ENCODE results near the gene SIM2. TPM values are rescaled to one million over a fixed set of nuclear protein-coding genes. Genes with fewer than 3 reads are reported as not detected.

SIM2 gene
- total RNA-seq, 1 donor from 2014 or later: not detected

DNA sequence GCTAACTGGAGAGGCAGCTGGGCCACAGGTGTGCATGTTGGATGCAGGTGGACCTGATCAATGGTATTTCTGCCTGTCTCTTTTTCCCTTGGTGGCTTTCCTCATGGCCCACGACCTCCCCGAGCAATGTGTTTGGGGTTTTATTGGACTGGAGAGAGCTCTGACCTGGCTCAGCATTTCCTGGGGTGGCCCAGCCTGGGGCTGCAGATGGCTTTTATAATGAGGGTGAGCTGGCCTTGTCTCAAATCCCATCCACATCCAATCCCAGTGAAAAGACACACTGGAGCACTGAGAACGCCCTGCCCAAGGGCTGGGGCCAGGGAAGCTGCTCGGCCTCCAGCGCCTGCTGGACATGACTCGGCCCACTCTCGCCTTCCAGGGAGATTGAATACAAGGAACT lies 44.1 kb downstream of the SIM2 start:
- TF ChIP-seq, protein P1, sequence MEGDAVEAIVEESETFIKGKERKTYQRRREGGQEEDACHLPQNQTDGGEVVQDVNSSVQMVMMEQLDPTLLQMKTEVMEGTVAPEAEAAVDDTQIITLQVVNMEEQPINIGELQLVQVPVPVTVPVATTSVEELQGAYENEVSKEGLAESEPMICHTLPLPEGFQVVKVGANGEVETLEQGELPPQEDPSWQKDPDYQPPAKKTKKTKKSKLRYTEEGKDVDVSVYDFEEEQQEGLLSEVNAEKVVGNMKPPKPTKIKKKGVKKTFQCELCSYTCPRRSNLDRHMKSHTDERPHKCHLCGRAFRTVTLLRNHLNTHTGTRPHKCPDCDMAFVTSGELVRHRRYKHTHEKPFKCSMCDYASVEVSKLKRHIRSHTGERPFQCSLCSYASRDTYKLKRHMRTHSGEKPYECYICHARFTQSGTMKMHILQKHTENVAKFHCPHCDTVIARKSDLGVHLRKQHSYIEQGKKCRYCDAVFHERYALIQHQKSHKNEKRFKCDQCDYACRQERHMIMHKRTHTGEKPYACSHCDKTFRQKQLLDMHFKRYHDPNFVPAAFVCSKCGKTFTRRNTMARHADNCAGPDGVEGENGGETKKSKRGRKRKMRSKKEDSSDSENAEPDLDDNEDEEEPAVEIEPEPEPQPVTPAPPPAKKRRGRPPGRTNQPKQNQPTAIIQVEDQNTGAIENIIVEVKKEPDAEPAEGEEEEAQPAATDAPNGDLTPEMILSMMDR (IDR thresholded peaks at IDR 0.05; ENCODE audit: unreplicated experiment): no peak
- Mint-ChIP-seq H3K27ac (no peak overlapping the region), H3K27me3 (ENCODE audit: low read depth) (peaks cover 48% of the 10 kb centered on the region), H3K4me1 (peaks cover 12% of the 10 kb centered on the region), H3K9me3 (no peaks in the 10 kb centered on the region), H3K4me3 (no peak overlapping the region), H3K36me3 (no peaks in the 10 kb centered on the region)
- DNase-seq (ENCODE audit: low spot score in 2 of 2, unreplicated experiment in 2 of 2): no peak

DNA sequence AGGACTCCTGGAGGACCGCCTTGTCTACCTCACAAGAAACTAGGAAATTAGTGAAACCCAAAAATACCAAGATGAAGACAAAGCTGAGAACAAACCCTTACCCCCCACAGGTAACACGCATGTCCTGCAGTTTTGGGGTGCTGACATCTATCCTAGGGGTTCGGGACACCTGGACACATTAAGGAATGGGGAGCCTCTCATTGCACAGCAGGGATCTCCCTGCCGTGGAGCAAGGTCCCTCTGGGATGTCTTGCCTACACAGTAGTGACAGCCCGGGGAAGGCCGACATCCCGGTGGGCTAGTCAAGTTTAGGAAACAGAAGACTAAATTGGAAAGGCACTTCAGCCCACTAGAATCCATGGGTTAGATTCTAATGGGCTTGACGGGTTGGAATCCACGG lies 44.5 kb downstream of the SIM2 start:
- H3K9me3 Mint-ChIP-seq: no peaks in the 10 kb centered on the region

GRCh38 chr21:36744190-36744559 lies 45.3 kb downstream of the SIM2 start:
- DNase-seq (ENCODE audit: low spot score in 2 of 2, unreplicated experiment in 2 of 2): no peak
- TF ChIP-seq, protein P1 (IDR thresholded peaks at IDR 0.05; ENCODE audit: unreplicated experiment): no peak
- peaks cover 48% of the 10 kb centered on the region for H3K27me3 Mint-ChIP-seq (ENCODE audit: low read depth)
- H3K27ac Mint-ChIP-seq: no peak overlapping the region
- H3K4me1 Mint-ChIP-seq: peaks cover 20% of the 10 kb centered on the region
- H3K9me3 Mint-ChIP-seq: no peaks in the 10 kb centered on the region
- H3K36me3 Mint-ChIP-seq: no peaks in the 10 kb centered on the region
- H3K4me3 Mint-ChIP-seq: no peak overlapping the region

More for the DNA sequence above, 44.5 kb downstream of the SIM2 start:
- H3K36me3 Mint-ChIP-seq: no peaks in the 10 kb centered on the region
- peaks cover 15% of the 10 kb centered on the region for H3K4me1 Mint-ChIP-seq
- peaks cover 47% of the 10 kb centered on the region for H3K27me3 Mint-ChIP-seq (ENCODE audit: low read depth)
- H3K4me3 Mint-ChIP-seq: no peak overlapping the region
- TF ChIP-seq, protein P1 (IDR thresholded peaks at IDR 0.05; ENCODE audit: unreplicated experiment): no peak
- H3K27ac Mint-ChIP-seq: no peak overlapping the region
- no peak for DNase-seq (ENCODE audit: low spot score in 2 of 2, unreplicated experiment in 2 of 2)

DNA sequence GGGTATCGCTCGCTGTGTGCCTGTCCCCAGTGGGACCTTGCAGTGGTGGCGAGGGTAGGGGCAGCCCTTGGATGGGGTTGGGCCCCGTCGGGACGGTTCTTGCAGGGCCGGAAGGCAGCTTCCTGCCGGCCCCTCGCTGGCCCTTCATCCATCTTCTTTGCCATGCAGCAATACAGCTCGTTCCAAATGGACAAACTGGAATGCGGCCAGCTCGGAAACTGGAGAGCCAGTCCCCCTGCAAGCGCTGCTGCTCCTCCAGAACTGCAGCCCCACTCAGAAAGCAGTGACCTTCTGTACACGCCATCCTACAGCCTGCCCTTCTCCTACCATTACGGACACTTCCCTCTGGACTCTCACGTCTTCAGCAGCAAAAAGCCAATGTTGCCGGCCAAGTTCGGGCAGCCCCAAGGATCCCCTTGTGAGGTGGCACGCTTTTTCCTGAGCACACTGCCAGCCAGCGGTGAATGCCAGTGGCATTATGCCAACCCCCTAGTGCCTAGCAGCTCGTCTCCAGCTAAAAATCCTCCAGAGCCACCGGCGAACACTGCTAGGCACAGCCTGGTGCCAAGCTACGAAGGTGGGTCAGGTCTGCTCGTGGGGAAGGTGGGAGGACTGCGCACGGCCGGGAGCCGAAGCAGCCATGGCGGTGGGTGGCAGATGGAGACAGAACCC lies 45.8 kb downstream of the SIM2 start:
- H3K9me3 Mint-ChIP-seq: no peaks in the 10 kb centered on the region
- H3K4me1 Mint-ChIP-seq: peaks cover 25% of the 10 kb centered on the region
- no peaks in the 10 kb centered on the region for H3K36me3 Mint-ChIP-seq
- TF ChIP-seq, protein P1 (IDR thresholded peaks at IDR 0.05; ENCODE audit: unreplicated experiment): no peak
- H3K27ac Mint-ChIP-seq: no peak overlapping the region
- H3K27me3 Mint-ChIP-seq (ENCODE audit: low read depth): peaks cover 47% of the 10 kb centered on the region
- DNase-seq (ENCODE audit: low spot score in 2 of 2, unreplicated experiment in 2 of 2): no peak
- no peak overlapping the region for H3K4me3 Mint-ChIP-seq

- H3K27me3 Mint-ChIP-seq (ENCODE audit: low read depth): peaks cover 40% of the 10 kb centered on the region
- no peak overlapping the region for H3K27ac Mint-ChIP-seq
- H3K4me1 Mint-ChIP-seq: peaks cover 33% of the 10 kb centered on the region
- TF ChIP-seq, protein P1 (IDR thresholded peaks at IDR 0.05; ENCODE audit: unreplicated experiment): no peak
- no peak for DNase-seq (ENCODE audit: low spot score in 2 of 2, unreplicated experiment in 2 of 2)
- no peaks in the 10 kb centered on the region for H3K9me3 Mint-ChIP-seq
- H3K36me3 Mint-ChIP-seq: no peaks in the 10 kb centered on the region
- H3K4me3 Mint-ChIP-seq: no peak overlapping the region
Measured at GRCh38 chr21:36745459-36745858, 46.5 kb downstream of the SIM2 start.

All from mesothelial cell of epicardium (in vitro differentiated cells).